ENCODE measurements around the gene MTHFD1L.

GRCh38 chr6:151111670-151112069 lies 246.2 kb downstream of the MTHFD1L start:
- TF ChIP-seq, protein P1, sequence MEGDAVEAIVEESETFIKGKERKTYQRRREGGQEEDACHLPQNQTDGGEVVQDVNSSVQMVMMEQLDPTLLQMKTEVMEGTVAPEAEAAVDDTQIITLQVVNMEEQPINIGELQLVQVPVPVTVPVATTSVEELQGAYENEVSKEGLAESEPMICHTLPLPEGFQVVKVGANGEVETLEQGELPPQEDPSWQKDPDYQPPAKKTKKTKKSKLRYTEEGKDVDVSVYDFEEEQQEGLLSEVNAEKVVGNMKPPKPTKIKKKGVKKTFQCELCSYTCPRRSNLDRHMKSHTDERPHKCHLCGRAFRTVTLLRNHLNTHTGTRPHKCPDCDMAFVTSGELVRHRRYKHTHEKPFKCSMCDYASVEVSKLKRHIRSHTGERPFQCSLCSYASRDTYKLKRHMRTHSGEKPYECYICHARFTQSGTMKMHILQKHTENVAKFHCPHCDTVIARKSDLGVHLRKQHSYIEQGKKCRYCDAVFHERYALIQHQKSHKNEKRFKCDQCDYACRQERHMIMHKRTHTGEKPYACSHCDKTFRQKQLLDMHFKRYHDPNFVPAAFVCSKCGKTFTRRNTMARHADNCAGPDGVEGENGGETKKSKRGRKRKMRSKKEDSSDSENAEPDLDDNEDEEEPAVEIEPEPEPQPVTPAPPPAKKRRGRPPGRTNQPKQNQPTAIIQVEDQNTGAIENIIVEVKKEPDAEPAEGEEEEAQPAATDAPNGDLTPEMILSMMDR (IDR thresholded peaks at IDR 0.05; ENCODE audit: extremely low read depth in 1 of 2, insufficient read depth in 1 of 2, low read depth in 1 of 2, low read length in 2 of 2), result no peak
- TF ChIP-seq MAX (IDR thresholded peaks at IDR 0.05; ENCODE audit: insufficient read depth, insufficient read length) (no peak), POLR2A (IDR thresholded peaks at IDR 0.05; ENCODE audit: low read depth, low read length) (no peak), EZH2 (IDR thresholded peaks at IDR 0.05; ENCODE audit: borderline replicate concordance, low read depth, low read length, severe bottlenecking) (no peak), GATA2 (IDR thresholded peaks at IDR 0.05; ENCODE audit: insufficient read depth, insufficient read length, low read depth, low read length) (no peak)
